HEK293 (cell line): Measurements from ENCODE around the gene HLA-DPA1.

Experiments used
- CTCF ChIA-PET: fragments of 350-600 bp; formaldehyde crosslinking; extraction: SDS; loops from one replicate; lab custom pipeline; 2021; ENCODE audit warnings: antibody characterized with exemption; lab: Yijun Ruan, JAX
- POLR2A ChIA-PET: fragments of 300-600 bp; formaldehyde crosslinking; extraction: SDS; loops from one replicate; lab custom pipeline; 2020; ENCODE audit warnings: antibody characterized with exemption, inconsistent platforms; lab: Yijun Ruan, JAX
- H3K27ac ChIP-seq: fragments of 200-500 bp; sonication (Bioruptor generic); 2 replicates; pipeline ENCODE4 v1.5.1; 2014; ENCODE audit warnings: low read depth, low read length, control low read depth, inconsistent platforms; ENCODE audit errors: extremely low read depth
- H3K36me3 ChIP-seq, 2 experiments: fragments of 200-500 bp in 1 of 2; sonication (Bioruptor generic) in 1 of 2; 1 replicate in 1 of 2; 2 replicates in 1 of 2; pipeline ENCODE4 v1.5.1; 2014 to 2017; ENCODE audit warnings: inconsistent platforms in 2 of 2, low read length in 2 of 2; ENCODE audit not compliant: control insufficient read depth in 2 of 2, insufficient read depth in 1 of 2
- H3K4me1 ChIP-seq: fragments of 200-500 bp; sonication (Bioruptor generic); 2 replicates; pipeline ENCODE4 v1.5.1; 2014; ENCODE audit warnings: mild to moderate bottlenecking, low read length, inconsistent platforms; ENCODE audit not compliant: control insufficient read depth, insufficient read depth
- H3K4me3 ChIP-seq: 2 replicates; pipeline ENCODE4 v1.5.1; 2011; ENCODE audit warnings: low read depth, mild to moderate bottlenecking, control low read depth, low read length, moderate library complexity
- H3K9me3 ChIP-seq: fragments of 200-500 bp; sonication (Bioruptor generic); 2 replicates; pipeline ENCODE4 v1.5.1; 2014; ENCODE audit warnings: low read depth, low read length, inconsistent platforms; ENCODE audit not compliant: control insufficient read depth, insufficient read depth
- PRDM1 ChIP-seq: fragments of 450-650 bp; formaldehyde crosslinking; IDR thresholded peaks from 2 replicates; pipeline ENCODE4; 2016; ENCODE audit warnings: missing biosample characterization, missing genetic modification characterization
- SETDB1 ChIP-seq: IDR thresholded peaks from one replicate; pipeline ENCODE4 v1.6.1; 2017; ENCODE audit warnings: mild to moderate bottlenecking, low read length, moderate library complexity, mixed read lengths; ENCODE audit not compliant: insufficient read length
- WT1 ChIP-seq: fragments of 450-650 bp; formaldehyde crosslinking; IDR thresholded peaks from 2 replicates; pipeline ENCODE4 v1.5.1; 2016; ENCODE audit warnings: missing biosample characterization, missing genetic modification characterization
- ZBTB17 ChIP-seq: fragments of 450-650 bp; formaldehyde crosslinking; IDR thresholded peaks from 2 replicates; pipeline ENCODE4 v1.5.1; 2016; ENCODE audit warnings: missing biosample characterization, missing genetic modification characterization
- ZEB2 ChIP-seq: fragments of 450-650 bp; formaldehyde crosslinking; IDR thresholded peaks from 2 replicates; pipeline ENCODE4 v1.5.1; 2016; ENCODE audit warnings: missing biosample characterization, missing genetic modification characterization
- ZFHX2 ChIP-seq: fragments of 450-650 bp; formaldehyde crosslinking; conservative IDR thresholded peaks from 2 replicates; pipeline ENCODE4 v1.5.1; 2016; ENCODE audit warnings: missing biosample characterization, missing genetic modification characterization
- ZFP3 ChIP-seq: fragments of 450-650 bp; formaldehyde crosslinking; IDR thresholded peaks from 2 replicates; pipeline ENCODE4 v1.5.1; 2016; ENCODE audit warnings: low read depth, missing biosample characterization, missing genetic modification characterization
- ZFP41 ChIP-seq: fragments of 450-650 bp; formaldehyde crosslinking; IDR thresholded peaks from 2 replicates; pipeline ENCODE4 v1.5.1; 2016; ENCODE audit warnings: missing biosample characterization, missing genetic modification characterization, borderline replicate concordance
- ZNF2 ChIP-seq: fragments of 450-650 bp; formaldehyde crosslinking; IDR thresholded peaks from 2 replicates; pipeline ENCODE4 v1.5.1; 2016; ENCODE audit warnings: missing biosample characterization, missing genetic modification characterization
- ZNF223 ChIP-seq: fragments of 450-650 bp; formaldehyde crosslinking; IDR thresholded peaks from 2 replicates; pipeline ENCODE4 v1.5.1; 2016; ENCODE audit warnings: missing biosample characterization, missing genetic modification characterization
- ZNF311 ChIP-seq: fragments of 450-650 bp; formaldehyde crosslinking; IDR thresholded peaks from 2 replicates; pipeline ENCODE4 v1.5.1; 2017; ENCODE audit warnings: missing biosample characterization, missing genetic modification characterization, borderline replicate concordance
- ZNF335 ChIP-seq: fragments of 450-650 bp; formaldehyde crosslinking; conservative IDR thresholded peaks from 2 replicates; pipeline ENCODE4 v1.5.1; 2016; ENCODE audit warnings: missing biosample characterization, missing genetic modification characterization
- ZNF521 ChIP-seq: fragments of 450-650 bp; formaldehyde crosslinking; IDR thresholded peaks from 2 replicates; pipeline ENCODE4 v1.5.1; 2017; ENCODE audit warnings: missing biosample characterization, mild to moderate bottlenecking, missing genetic modification characterization
- ZNF660 ChIP-seq: fragments of 450-650 bp; IDR thresholded peaks from 2 replicates; pipeline ENCODE4 v1.5.1; 2018; ENCODE audit warnings: missing biosample characterization, mild to moderate bottlenecking, missing genetic modification characterization
- ZNF791 ChIP-seq: fragments of 450-650 bp; formaldehyde crosslinking; IDR thresholded peaks from 2 replicates; pipeline ENCODE4 v1.5.1; 2016; ENCODE audit warnings: missing biosample characterization, missing genetic modification characterization
- TF ChIP-seq, protein P1 (sequence below): sonication (generic); formaldehyde crosslinking; IDR thresholded peaks from 2 replicates; pipeline ENCODE4 v1.8.1; 2022; ENCODE audit warnings: mild to moderate bottlenecking, moderate library complexity, missing genetic modification reagents
- TF ChIP-seq, protein P2 (sequence below): fragments of 450-650 bp; IDR thresholded peaks from 2 replicates; pipeline ENCODE4 v1.5.1; 2018; ENCODE audit warnings: missing biosample characterization, missing genetic modification characterization

The HLA-DPA1 gene

DNA sequence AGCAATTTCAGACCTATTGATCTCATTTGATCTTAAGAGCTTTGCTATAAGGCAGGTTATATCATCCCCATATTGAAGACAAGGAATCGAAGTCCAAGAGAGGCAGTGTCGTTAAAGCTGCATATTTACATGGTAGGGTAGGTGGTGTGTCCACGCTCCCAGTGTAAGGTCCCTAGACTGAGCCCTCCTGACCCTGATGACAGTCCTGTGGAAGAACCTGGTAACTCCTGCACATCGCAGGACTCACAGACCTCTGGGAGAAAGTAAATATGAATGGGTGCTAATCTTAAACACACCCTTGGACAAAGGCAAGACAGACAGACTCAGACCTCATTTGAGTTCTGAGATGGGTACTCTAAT lies 1.7 kb upstream of the HLA-DPA1 start:
- no peaks in the 10 kb centered on the region for H3K36me3 ChIP-seq
- TF ChIP-seq ZNF335 (tag by site-specific recombination) (no peak), ZNF521 (tag by site-specific recombination) (no peak), ZFP41 (tag by site-specific recombination) (no peak)
- ChIA-PET CTCF (interaction anchor here (0.6 to 1.1 kb wide), 3 partner anchors 15 to 1186 kb away, joined by 3 to 8 read pairs (median 3); no protein-coding TSS in a partner anchor), POLR2A (interaction anchor here (1.3 to 1.4 kb wide), 2 partner anchors 13 to 103 kb away, joined by 3 to 6 read pairs; no protein-coding TSS in a partner anchor)
- H3K4me1 ChIP-seq = peaks cover 5% of the 10 kb centered on the region
- no peak overlapping the region for H3K4me3 ChIP-seq
- no peaks in the 10 kb centered on the region for H3K9me3 ChIP-seq
- H3K27ac ChIP-seq = no peak overlapping the region

DNA sequence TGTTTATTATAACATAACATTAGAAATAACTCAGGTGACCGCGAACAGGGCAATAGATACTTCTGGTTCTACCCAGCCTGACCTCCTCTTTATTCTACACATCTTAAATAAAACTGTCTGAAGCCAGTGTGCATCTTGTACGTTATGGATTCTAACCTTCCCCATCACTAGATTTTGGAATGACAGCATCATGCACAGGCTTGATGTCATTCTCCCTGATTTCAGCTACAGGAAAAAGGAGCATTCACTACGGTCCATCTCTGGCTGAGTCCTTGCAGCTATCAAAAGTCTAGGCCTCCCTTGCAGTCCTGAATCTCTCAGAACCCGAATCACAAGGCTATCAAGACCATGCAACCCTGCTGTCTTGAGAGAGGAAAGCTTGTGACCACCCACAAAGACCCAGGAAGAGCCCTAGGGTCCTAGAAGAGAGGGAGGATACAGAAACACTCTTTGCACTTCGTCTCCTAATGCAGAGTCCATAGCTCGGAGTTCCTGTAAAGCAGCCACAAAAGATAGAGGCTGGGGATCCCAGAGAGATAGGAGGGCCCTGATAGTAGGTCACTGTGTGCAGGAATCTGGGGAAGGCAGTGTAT lies 845 bp downstream of the HLA-DPA1 start:
- H3K4me3 ChIP-seq = no peak overlapping the region

DNA sequence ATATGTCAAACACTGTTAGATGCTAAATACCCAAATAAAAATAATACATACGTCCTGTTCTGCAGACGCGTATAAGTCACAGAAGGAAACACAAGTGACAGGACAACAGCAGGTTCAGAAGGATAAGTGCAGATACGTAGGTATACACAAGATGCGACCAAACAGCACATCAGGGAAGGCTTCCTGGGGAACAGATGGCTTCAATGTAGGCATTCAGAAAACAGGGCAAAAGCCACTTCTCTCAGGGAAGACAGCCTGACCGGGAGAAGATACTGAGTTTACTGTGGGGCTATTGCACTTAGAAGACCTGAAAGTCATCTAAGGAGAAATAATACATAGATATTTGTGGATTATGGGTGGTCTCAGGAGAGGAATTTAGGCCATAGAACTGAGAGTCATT lies 1.9 kb downstream of the HLA-DPA1 start:
- ChIA-PET CTCF (interaction anchor here (0.9 to 1.2 kb wide), 4 partner anchors 8 to 244 kb away, joined by 3 to 8 read pairs (median 3); no protein-coding TSS in a partner anchor), POLR2A (no interaction called here)
- TF ChIP-seq ZNF223 (tag by site-specific recombination) (no peak), SETDB1 (no peak), ZNF311 (tag by site-specific recombination) (no peak), ZNF2 (tag by site-specific recombination) (no peak), ZNF660 (tag by site-specific recombination) (no peak), ZFP3 (tag by site-specific recombination) (no peak), WT1 (tag by site-specific recombination) (no peak), ZFHX2 (tag by site-specific recombination) (no peak), PRDM1 (no peak)
- TF ChIP-seq, protein P1, sequence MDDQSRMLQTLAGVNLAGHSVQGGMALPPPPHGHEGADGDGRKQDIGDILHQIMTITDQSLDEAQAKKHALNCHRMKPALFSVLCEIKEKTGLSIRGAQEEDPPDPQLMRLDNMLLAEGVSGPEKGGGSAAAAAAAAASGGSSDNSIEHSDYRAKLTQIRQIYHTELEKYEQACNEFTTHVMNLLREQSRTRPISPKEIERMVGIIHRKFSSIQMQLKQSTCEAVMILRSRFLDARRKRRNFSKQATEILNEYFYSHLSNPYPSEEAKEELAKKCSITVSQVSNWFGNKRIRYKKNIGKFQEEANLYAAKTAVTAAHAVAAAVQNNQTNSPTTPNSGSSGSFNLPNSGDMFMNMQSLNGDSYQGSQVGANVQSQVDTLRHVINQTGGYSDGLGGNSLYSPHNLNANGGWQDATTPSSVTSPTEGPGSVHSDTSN (CRISPR knock-in tag) = no peak
- Histone ChIP-seq H3K4me1 (no peaks in the 10 kb centered on the region), H3K36me3 (peaks cover 0 to 29% of the 10 kb centered on the region in 2 experiments; a peak in 1 of 3 replicates), H3K9me3 (no peaks in the 10 kb centered on the region), H3K27ac (no peak overlapping the region), H3K4me3 (no peak overlapping the region)

More for the DNA sequence above, 845 bp downstream of the HLA-DPA1 start:
- Histone ChIP-seq H3K4me1 (no peaks in the 10 kb centered on the region), H3K9me3 (no peaks in the 10 kb centered on the region), H3K36me3 (peaks cover 0 to 20% of the 10 kb centered on the region in 2 experiments; a peak in 1 of 3 replicates), H3K27ac (no peak overlapping the region)
- TF ChIP-seq, protein P2, sequence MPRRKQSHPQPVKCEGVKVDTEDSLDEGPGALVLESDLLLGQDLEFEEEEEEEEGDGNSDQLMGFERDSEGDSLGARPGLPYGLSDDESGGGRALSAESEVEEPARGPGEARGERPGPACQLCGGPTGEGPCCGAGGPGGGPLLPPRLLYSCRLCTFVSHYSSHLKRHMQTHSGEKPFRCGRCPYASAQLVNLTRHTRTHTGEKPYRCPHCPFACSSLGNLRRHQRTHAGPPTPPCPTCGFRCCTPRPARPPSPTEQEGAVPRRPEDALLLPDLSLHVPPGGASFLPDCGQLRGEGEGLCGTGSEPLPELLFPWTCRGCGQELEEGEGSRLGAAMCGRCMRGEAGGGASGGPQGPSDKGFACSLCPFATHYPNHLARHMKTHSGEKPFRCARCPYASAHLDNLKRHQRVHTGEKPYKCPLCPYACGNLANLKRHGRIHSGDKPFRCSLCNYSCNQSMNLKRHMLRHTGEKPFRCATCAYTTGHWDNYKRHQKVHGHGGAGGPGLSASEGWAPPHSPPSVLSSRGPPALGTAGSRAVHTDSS (tag by site-specific recombination) = no peak
- no peak for TF ChIP-seq ZEB2 (tag by site-specific recombination)
- no peak for TF ChIP-seq ZNF791 (tag by site-specific recombination)
- 0 out of 2 replicates have a peak, but pooled peaks have one; percentile 48 for TF ChIP-seq ZBTB17 (tag by site-specific recombination)
- CTCF ChIA-PET = interaction anchor here (0.6 to 1.9 kb wide), 5 partner anchors 15 to 245 kb away, joined by 3 to 5 read pairs (median 3); no protein-coding TSS in a partner anchor
- POLR2A ChIA-PET = no interaction called here
